ENCODE results near the gene BCKDHA.

Gene BCKDHA

GRCh38 chr19:41427647-41428480 is 30.2 kb downstream of the BCKDHA start:
- whole genome bisulfite sequencing (ENCODE audit: insufficient coverage): under 1% methylated on average over 19 of the region's 23 CpGs
- Histone ChIP-seq H3K9me3 (ENCODE audit: control extremely low read depth in 1 of 5, control insufficient read depth in 4 of 5, insufficient read depth in 2 of 5, low read depth in 1 of 5, low read length in 4 of 5) (no peaks in the 10 kb centered on the region), H3K27ac (ENCODE audit: insufficient read depth in 1 of 2, low read depth in 1 of 2, low read length in 2 of 2, poor library complexity in 1 of 2, severe bottlenecking in 2 of 2) (peak overlapping the region; percentile 7 to 86), H3K27me3 (replicated peaks in 2 of 5; ENCODE audit: control insufficient read depth in 4 of 5, insufficient read depth in 5 of 5, low read length in 4 of 5) (no peaks in the 10 kb centered on the region), H3K4me3 (ENCODE audit: control insufficient read depth in 1 of 7, extremely low read depth in 1 of 7, insufficient read depth in 4 of 7, low read depth in 2 of 7, low read length in 6 of 7) (peak overlapping the region in 6 of 7 experiments; percentile 30 to 90 (median 72)), H3K36me3 (ENCODE audit: control insufficient read depth in 4 of 4, insufficient read depth in 4 of 4, low read length in 3 of 4) (peaks cover 0 to 50% (median 31%) of the 10 kb centered on the region in 4 experiments), H3K4me1 (ENCODE audit: control extremely low read depth in 1 of 4, control insufficient read depth in 4 of 4, insufficient read depth in 4 of 4, low read length in 3 of 4) (peaks cover 4 to 68% (median 64%) of the 10 kb centered on the region in 4 experiments)
- peak; percentile 54 to 68 (median 62) for DNase-seq
- POLR2A ChIA-PET: interaction anchor here (1.0 kb wide), 1 partner anchor 119 kb away, joined by 4 read pairs; no protein-coding TSS in a partner anchor
- CTCF ChIA-PET: interaction anchor here (0.8 to 3.7 kb wide), 14 partner anchors 9 to 223 kb away, joined by 3 to 21 read pairs (median 4); partner anchors contain the start of genes DMAC2 and HNRNPUL1

GRCh38 chr19:41428481-41428859 is 30.9 kb downstream of the BCKDHA start:
- no peak for DNase-seq
- Histone ChIP-seq H3K4me1 (ENCODE audit: control extremely low read depth in 1 of 4, control insufficient read depth in 4 of 4, insufficient read depth in 4 of 4, low read length in 3 of 4) (peaks cover 4 to 68% (median 64%) of the 10 kb centered on the region in 4 experiments), H3K27ac (ENCODE audit: insufficient read depth in 1 of 2, low read depth in 1 of 2, low read length in 2 of 2, poor library complexity in 1 of 2, severe bottlenecking in 2 of 2) (peak overlapping the region in 1 of 2 experiments; percentile 86), H3K36me3 (ENCODE audit: control insufficient read depth in 4 of 4, insufficient read depth in 4 of 4, low read length in 3 of 4) (peaks cover 0 to 51% (median 30%) of the 10 kb centered on the region in 4 experiments), H3K4me3 (ENCODE audit: control insufficient read depth in 1 of 7, extremely low read depth in 1 of 7, insufficient read depth in 4 of 7, low read depth in 2 of 7, low read length in 6 of 7) (peak overlapping the region in 6 of 7 experiments; percentile 30 to 90 (median 72)), H3K9me3 (ENCODE audit: control extremely low read depth in 1 of 5, control insufficient read depth in 4 of 5, insufficient read depth in 2 of 5, low read depth in 1 of 5, low read length in 4 of 5) (no peaks in the 10 kb centered on the region), H3K27me3 (replicated peaks in 2 of 5; ENCODE audit: control insufficient read depth in 4 of 5, insufficient read depth in 5 of 5, low read length in 4 of 5) (no peaks in the 10 kb centered on the region)
- POLR2A ChIA-PET: interaction anchor here (0.6 kb wide), 1 partner anchor 10 kb away, joined by 5 read pairs; no protein-coding TSS in a partner anchor
- CTCF ChIA-PET: interaction anchor here (0.6 to 3.7 kb wide), 14 partner anchors 8 to 223 kb away, joined by 3 to 21 read pairs (median 4); partner anchors contain the start of genes DMAC2 and HNRNPUL1
- WGBS (ENCODE audit: insufficient coverage): 33% methylated on average over 1 of the region's 1 CpG

DNA sequence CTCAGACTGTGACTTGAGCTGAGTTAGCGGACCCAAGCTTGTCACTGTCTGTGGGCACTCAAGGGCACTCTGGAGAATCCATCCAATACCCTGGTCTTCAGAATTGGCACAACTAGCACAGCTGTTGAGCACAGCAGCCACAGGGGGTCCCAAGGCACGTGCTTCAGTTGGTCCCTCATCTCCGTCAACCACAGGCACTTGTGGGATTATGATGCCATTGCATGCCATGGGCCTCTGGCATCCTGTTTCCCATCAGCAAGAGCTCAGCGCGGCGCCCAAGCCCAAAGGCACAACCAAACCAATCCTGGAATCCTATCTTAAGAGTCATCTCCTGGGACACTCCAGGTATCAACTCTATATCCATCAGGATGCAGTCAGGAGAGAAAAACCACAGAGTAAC is 33.3 kb downstream of the BCKDHA start:
- ChIA-PET CTCF (interaction anchor here (0.6 to 2.4 kb wide), 22 partner anchors 9 to 165 kb away, joined by 3 to 23 read pairs (median 4); partner anchors contain the start of genes CCDC97 and DMAC2), POLR2A (interaction anchor here (1.1 to 1.6 kb wide), 2 partner anchors 8 to 78 kb away, joined by 3 to 6 read pairs; partner anchors contain the start of gene DMAC2)
- H3K4me3 ChIP-seq (ENCODE audit: control insufficient read depth in 1 of 7, extremely low read depth in 1 of 7, insufficient read depth in 4 of 7, low read depth in 2 of 7, low read length in 6 of 7): no peak overlapping the region
- peaks cover 4 to 60% (median 55%) of the 10 kb centered on the region in 4 experiments for H3K4me1 ChIP-seq (ENCODE audit: control extremely low read depth in 1 of 4, control insufficient read depth in 4 of 4, insufficient read depth in 4 of 4, low read length in 3 of 4)
- H3K36me3 ChIP-seq (ENCODE audit: control insufficient read depth in 4 of 4, insufficient read depth in 4 of 4, low read length in 3 of 4): peaks cover 0 to 36% (median 16%) of the 10 kb centered on the region in 4 experiments
- no peaks in the 10 kb centered on the region for H3K27me3 ChIP-seq (replicated peaks in 2 of 5; ENCODE audit: control insufficient read depth in 4 of 5, insufficient read depth in 5 of 5, low read length in 4 of 5)
- 88% methylated on average over 6 of the region's 6 CpGs for WGBS (ENCODE audit: insufficient coverage)
- H3K9me3 ChIP-seq (ENCODE audit: control extremely low read depth in 1 of 5, control insufficient read depth in 4 of 5, insufficient read depth in 2 of 5, low read depth in 1 of 5, low read length in 4 of 5): no peaks in the 10 kb centered on the region
- no peak for DNase-seq
- H3K27ac ChIP-seq (ENCODE audit: insufficient read depth in 1 of 2, low read depth in 1 of 2, low read length in 2 of 2, poor library complexity in 1 of 2, severe bottlenecking in 2 of 2): no peak overlapping the region

DNA sequence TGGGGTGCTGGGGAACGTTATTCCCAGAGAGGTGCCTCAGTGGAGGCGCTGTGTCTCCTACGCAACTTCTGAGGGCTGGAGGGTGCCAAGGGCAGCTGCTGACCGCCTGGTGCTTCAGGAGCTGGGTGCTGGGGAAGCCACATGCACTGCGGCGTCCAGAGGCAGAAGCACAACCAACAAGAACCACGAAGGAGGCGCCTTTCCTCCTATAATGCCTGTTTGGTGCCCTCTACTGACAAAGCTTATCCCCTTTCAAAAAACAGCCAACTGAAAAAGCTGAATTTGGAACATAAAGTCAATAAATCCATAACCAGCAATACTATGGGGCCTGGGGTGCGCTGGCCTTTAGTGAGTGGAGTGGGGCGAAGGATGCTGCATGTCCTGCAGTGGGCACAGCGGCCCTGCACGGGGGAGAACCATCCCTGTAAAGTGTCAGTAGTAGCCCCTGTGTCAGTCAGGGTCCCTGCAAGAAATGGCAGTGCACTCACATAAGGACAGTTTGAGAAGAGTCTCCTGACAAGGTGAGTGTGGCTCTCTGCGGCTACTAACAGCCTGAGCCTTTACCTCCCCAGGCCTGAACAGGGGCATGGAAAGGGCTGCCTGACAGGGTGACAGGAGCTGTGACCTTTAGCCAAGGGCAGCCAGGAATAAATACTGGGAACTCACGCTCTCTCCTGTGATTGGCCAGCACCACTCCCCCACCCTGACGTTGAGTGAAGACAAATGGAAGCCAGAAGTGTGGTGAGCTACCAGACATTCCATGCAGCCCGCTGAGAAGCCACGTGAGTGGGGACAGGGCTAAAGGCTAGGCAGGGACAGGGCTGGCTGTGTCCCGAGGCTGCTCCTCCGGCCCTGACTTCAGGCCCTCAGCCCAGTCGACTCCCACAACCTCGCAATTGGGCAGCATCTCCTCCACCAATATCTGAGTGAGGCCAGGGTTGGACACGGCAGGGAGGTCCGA is 34.1 kb downstream of the BCKDHA start:
- Histone ChIP-seq H3K4me3 (ENCODE audit: control insufficient read depth in 1 of 7, extremely low read depth in 1 of 7, insufficient read depth in 4 of 7, low read depth in 2 of 7, low read length in 6 of 7) (no peak overlapping the region), H3K4me1 (ENCODE audit: control extremely low read depth in 1 of 4, control insufficient read depth in 4 of 4, insufficient read depth in 4 of 4, low read length in 3 of 4) (peaks cover 4 to 53% (median 47%) of the 10 kb centered on the region in 4 experiments), H3K27me3 (replicated peaks in 2 of 5; ENCODE audit: control insufficient read depth in 4 of 5, insufficient read depth in 5 of 5, low read length in 4 of 5) (no peaks in the 10 kb centered on the region), H3K36me3 (ENCODE audit: control insufficient read depth in 4 of 4, insufficient read depth in 4 of 4, low read length in 3 of 4) (peaks cover 0 to 38% (median 20%) of the 10 kb centered on the region in 4 experiments), H3K9me3 (ENCODE audit: control extremely low read depth in 1 of 5, control insufficient read depth in 4 of 5, insufficient read depth in 2 of 5, low read depth in 1 of 5, low read length in 4 of 5) (no peaks in the 10 kb centered on the region), H3K27ac (ENCODE audit: insufficient read depth in 1 of 2, low read depth in 1 of 2, low read length in 2 of 2, poor library complexity in 1 of 2, severe bottlenecking in 2 of 2) (no peak overlapping the region)
- 79% methylated on average over 18 of the region's 23 CpGs for WGBS (ENCODE audit: insufficient coverage)
- DNase-seq: peak; percentile 55 to 68 (median 68)
- CTCF ChIA-PET: interaction anchor here (0.8 to 2.4 kb wide), 29 partner anchors 8 to 139 kb away, joined by 3 to 23 read pairs (median 4); partner anchors contain the start of genes CCDC97 and DMAC2
- POLR2A ChIA-PET: interaction anchor here (1.1 to 1.6 kb wide), 3 partner anchors 8 to 86 kb away, joined by 3 to 6 read pairs (median 3); partner anchors contain the start of gene DMAC2

DNA sequence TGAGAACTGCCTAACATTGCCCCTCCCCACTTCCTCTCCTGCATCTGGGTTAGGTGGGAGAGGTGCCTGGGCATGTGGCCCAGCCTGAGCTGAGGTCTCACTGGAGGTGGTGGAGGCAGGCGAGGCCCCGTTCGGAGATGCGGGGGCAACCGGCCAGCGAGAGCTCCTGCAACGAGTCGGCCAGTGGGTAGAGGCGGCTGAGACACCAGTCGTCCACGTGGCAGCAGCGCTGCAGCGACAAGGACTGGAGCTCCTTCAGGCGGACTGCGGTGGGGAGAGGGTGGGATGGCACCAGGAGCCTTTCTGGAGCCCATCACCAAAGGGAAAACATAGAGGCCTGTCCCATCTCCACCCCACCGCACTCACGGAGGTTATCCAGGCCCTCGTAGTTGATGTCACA is 35.6 kb downstream of the BCKDHA start:
- no peak overlapping the region for H3K4me3 ChIP-seq (ENCODE audit: control insufficient read depth in 1 of 7, extremely low read depth in 1 of 7, insufficient read depth in 4 of 7, low read depth in 2 of 7, low read length in 6 of 7)
- H3K4me1 ChIP-seq (ENCODE audit: control extremely low read depth in 1 of 4, control insufficient read depth in 4 of 4, insufficient read depth in 4 of 4, low read length in 3 of 4): peaks cover 2 to 40% (median 33%) of the 10 kb centered on the region in 4 experiments
- DNase-seq: no peak
- H3K36me3 ChIP-seq (ENCODE audit: control insufficient read depth in 4 of 4, insufficient read depth in 4 of 4, low read length in 3 of 4): peaks cover 0 to 45% (median 24%) of the 10 kb centered on the region in 4 experiments
- no peaks in the 10 kb centered on the region for H3K9me3 ChIP-seq (ENCODE audit: control extremely low read depth in 1 of 5, control insufficient read depth in 4 of 5, insufficient read depth in 2 of 5, low read depth in 1 of 5, low read length in 4 of 5)
- ChIA-PET CTCF (interaction anchor here (0.7 to 1.7 kb wide), 4 partner anchors 10 to 138 kb away, joined by 3 to 4 read pairs (median 3); partner anchors contain the start of gene ERICH4), POLR2A (interaction anchor here (0.9 kb wide), 1 partner anchor 26 kb away, joined by 3 read pairs; no protein-coding TSS in a partner anchor)
- WGBS (ENCODE audit: insufficient coverage): 97% methylated on average over 18 of the region's 18 CpGs
- H3K27ac ChIP-seq (ENCODE audit: insufficient read depth in 1 of 2, low read depth in 1 of 2, low read length in 2 of 2, poor library complexity in 1 of 2, severe bottlenecking in 2 of 2): peak overlapping the region; percentile 8 to 45
- H3K27me3 ChIP-seq (replicated peaks in 2 of 5; ENCODE audit: control insufficient read depth in 4 of 5, insufficient read depth in 5 of 5, low read length in 4 of 5): no peaks in the 10 kb centered on the region

DNA sequence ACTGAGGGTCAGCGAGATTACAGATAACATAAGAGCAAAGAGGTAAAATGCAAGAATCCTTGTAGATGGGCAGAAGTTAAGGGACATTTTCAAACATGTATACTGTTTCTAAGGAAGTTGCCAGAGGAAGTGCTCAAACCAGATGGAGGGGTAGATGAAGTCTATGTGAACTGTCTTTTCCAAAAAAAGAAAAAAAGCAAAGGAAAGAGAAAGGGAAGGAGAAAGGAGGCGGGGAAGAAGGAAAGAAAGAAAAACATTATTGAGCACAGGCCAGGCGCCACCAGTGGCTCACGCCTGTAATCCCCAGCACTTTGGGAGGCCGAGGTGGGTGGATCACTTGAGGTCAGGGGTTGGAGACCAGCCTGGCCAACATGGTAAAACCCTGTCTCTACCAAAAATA is 36.8 kb downstream of the BCKDHA start:
- WGBS (ENCODE audit: insufficient coverage): 39% methylated on average over 5 of the region's 5 CpGs
- POLR2A ChIA-PET: no interaction called here
- DNase-seq: peak in 2 of 3 donors; percentile 47 to 59
- H3K36me3 ChIP-seq (ENCODE audit: control insufficient read depth in 4 of 4, insufficient read depth in 4 of 4, low read length in 3 of 4): peaks cover 0 to 41% (median 24%) of the 10 kb centered on the region in 4 experiments
- no peaks in the 10 kb centered on the region for H3K27me3 ChIP-seq (replicated peaks in 2 of 5; ENCODE audit: control insufficient read depth in 4 of 5, insufficient read depth in 5 of 5, low read length in 4 of 5)
- CTCF ChIA-PET: interaction anchor here (1.4 to 1.7 kb wide), 3 partner anchors 10 to 15 kb away, joined by 4 read pairs; no protein-coding TSS in a partner anchor
- H3K4me3 ChIP-seq (ENCODE audit: control insufficient read depth in 1 of 7, extremely low read depth in 1 of 7, insufficient read depth in 4 of 7, low read depth in 2 of 7, low read length in 6 of 7): no peak overlapping the region
- no peaks in the 10 kb centered on the region for H3K9me3 ChIP-seq (ENCODE audit: control extremely low read depth in 1 of 5, control insufficient read depth in 4 of 5, insufficient read depth in 2 of 5, low read depth in 1 of 5, low read length in 4 of 5)
- peak overlapping the region in 1 of 2 experiments; percentile 38 for H3K27ac ChIP-seq (ENCODE audit: insufficient read depth in 1 of 2, low read depth in 1 of 2, low read length in 2 of 2, poor library complexity in 1 of 2, severe bottlenecking in 2 of 2)
- peaks cover 4 to 37% (median 26%) of the 10 kb centered on the region in 4 experiments for H3K4me1 ChIP-seq (ENCODE audit: control extremely low read depth in 1 of 4, control insufficient read depth in 4 of 4, insufficient read depth in 4 of 4, low read length in 3 of 4)
